NCI-H128 (cell line): Measurements from ENCODE around the gene FHIT.
"Not testable (repeated sequence)": the region's sequence is repeated elsewhere in the genome, so short reads cannot be mapped to it uniquely, and the experiment has no call there.

Experiments used
- DNase-seq: peaks from one replicate; lab custom pipeline; 2025; ENCODE audit not compliant: unreplicated experiment; lab: John Stamatoyannopoulos, UW

The FHIT gene

DNA sequence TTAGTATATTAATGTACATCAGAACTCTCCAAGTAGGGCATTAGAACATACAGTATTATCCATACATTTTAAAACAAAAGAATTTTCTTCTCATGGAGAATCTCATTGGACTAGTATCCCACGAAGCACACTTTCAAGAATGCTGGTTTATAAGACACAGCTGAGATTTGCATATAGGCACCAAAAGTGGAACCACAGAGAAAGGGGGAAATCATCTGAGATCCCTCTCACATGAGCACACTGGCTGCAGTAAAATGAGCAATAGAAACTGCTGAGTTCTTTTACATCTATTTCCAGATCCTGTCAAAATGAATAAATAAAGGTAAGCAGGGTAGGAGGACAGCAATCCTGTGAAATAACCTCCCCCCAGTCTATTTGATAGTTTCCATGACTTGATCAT, 665.3 kb downstream of the FHIT start:
- no peak for DNase-seq

DNA sequence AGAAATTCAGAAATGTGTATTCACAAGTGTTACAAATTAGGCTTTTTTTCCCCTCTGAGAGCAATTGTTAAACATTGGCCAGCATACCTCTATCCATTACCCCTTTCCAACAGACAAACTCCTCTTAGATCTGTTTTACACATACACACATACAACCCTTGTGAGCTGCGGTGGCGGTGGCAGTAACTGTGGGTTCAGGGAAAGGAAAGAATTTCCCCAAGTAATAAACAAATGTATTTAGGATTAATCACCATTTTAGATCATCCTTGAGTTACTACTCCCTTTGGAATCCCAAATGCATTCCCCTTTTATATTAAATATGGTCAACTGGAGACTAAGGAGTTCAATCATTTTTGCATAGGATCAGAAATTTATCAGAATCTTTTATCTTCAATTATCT, 667.0 kb downstream of the FHIT start:
- DNase-seq = no peak

DNA sequence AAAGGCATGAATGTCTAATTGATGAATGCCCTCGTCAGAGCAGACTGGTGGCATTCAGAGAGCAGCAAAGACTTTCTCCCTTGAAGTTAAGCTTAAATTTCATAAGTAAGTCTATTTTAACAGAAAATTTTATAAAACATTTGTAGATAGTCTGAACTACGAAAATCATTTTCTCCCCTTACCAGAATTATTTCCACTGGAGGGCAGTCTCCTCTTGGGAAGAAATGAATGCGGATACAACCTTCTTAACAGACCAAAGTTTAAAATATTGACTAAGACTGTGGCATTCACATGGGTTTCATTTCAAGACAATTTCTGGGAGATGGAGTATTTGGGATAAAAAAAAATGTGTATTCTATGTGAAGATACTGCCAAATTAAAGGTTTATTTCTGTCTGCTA, 669.0 kb downstream of the FHIT start:
- DNase-seq = no peak

DNA sequence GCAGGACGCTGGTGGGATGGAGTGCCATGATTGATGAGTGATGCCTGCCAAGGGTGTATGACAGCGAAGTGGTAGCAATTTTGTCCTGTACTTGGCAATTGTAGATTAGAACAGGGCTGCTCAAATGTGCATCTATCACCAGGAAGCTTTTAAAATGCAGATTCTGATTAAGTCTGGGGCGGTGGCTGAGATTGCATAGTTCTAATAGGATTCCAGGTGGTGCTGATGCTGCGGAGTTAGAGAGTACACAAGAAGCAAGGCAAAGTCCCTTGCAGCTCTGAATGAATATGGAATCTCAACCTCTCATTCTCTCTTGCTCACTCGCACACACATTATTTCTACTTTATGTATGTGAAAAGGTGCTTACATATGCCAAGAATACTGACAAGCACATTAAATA, 670.4 kb downstream of the FHIT start:
- no peak for DNase-seq

DNA sequence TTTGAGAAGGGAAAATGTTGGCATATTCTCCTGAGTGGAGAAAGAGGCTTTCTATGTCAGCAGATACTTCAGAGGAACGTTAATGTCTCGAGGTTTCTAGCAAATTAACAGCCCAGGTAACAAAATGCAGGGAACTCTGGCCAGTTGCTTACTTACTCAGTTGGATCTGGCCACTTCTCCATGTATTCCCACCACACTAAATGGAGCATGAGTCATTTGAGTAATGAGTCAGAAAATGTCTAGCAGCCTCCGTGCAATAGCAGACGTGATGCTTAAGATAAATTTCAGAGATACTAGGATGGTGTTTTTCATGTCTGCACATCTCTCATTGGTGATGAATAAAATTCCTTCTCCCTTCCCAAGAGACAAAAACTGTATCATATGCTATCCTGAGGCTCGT, 671.5 kb downstream of the FHIT start:
- DNase-seq = no peak

DNA sequence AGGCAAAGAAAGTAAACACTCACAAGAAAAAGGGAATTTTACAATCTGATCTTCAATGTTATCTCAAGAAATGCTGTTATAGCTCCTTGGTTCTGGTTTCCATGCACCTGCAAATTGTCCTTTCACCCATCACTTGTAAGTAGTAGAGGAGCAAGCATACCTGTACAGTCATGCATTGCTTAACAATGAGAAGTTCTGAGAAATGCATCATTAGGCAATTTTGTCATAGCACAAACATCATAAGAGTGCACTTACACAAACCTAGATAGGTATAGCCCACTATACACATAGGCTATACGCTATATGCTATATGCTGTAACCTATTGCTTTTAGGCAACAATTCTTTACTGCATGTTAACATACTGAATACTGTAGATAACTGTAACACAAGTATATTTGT, 672.3 kb downstream of the FHIT start:
- no peak for DNase-seq

DNA sequence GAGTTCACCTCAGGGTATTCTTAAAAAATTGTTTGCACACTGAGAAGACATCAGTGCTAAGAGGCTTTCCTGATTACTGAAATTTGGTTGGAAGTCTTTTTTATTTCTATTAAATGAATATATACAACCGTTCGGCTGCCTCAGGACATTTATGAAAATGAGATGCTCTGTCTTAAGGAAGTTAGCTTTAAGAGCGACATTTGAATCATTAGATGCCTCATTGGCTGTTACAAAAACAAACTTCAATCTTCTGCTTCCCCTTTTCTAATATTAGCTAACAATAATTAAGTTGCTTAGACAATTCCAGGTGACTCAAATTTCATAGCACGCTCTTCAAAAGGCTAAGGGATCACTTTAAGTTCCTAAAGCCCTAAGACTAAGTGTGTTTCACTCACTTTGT, 673.7 kb downstream of the FHIT start:
- DNase-seq = no peak

DNA sequence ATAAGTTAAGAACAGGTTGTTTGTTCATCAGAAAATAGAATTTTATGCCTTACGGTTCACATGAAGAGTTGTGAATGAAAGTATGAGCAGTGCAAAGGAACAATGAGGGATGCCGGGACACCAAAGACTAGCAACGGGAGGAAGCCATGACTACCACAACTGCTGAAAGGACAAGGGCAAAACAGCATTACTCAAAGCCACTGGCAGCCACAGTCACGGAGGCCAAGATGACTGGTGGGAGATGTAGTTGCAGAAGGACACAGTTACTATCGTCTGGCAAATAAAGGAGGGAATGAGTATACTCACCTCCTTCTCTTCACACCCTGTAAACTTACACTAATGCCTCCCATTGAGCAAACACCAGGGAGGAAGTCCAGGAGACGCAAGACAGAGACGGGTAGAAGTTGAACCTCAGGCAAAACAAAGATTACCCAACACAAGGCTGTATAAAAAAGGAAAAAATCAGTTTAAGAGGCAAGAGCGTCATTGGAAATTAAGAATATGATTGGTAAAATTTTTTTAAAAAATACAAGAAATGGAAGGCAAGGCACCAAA, 675.5 kb downstream of the FHIT start:
- DNase-seq = no peak

DNA sequence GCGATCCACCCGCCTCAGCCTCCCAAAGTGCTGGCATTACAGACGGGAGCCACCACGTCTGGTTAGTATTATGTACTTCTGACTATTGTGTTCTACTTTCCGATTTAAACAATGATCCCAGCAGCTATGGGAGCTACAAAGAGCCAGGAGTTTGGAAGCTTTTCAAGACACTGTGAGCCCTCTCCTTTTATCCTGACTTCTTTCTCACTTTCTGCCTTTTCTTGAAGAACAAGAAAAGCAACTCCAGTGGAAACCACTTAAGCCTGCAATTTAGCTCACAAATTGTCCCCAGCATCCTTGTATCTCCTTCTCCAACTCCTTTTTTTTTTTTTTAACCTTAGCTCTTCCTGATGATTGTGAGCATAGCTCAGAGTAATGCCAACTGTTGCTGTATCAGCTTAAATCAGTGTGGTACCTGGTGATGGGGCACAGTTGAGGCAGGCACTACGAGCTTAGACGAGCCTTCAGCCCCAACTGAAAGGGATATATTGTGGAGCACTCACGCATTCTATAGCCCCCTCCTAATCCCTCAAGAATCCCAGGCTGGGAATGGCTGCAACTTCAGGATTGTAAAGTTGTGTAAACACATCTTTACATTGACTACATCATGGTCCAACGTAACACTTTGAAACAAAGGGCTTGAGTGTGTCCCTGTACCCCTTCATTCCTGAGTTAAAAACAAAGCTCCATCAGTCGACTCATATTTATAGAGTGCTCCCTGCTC, 677.0 kb downstream of the FHIT start:
- DNase-seq = no peak

DNA sequence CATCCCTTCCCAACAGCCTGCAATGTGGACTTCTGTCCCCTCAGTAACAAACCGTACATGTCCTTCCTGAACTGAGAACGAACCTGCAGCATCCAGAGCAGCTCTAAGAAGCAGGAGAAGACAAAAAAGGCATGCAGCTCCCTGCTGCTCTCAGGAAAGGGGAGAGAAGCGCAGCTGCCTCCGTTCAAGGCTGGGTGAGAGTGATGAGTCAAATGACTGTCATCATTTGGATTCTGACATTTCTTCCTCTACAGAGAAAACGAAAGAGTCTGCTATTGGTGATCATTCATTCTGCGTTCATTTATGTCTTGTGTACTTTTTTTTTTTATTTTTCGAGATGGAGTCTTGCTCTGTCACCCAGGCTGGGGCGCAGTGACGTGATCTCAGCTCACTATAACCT, 677.8 kb downstream of the FHIT start:
- no peak for DNase-seq

DNA sequence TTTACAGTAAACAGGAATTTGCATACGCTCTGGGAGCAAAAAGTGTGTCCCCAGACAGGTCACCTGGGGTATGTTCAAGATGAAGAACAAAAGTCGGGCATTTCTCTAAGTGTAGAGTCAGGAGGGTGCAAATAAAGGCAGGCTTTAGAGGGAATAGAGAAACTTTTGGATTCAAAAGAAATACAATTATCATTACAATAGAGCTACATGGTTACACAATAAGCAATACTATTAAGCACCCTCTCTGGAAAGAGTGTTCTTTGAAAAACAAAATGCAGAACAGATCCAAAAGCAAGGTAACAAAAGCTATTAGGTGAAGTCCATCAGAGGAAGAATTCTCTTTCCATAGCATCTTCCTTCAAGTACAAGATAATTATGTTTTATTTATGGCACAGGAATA, 679.7 kb downstream of the FHIT start:
- DNase-seq = no peak

DNA sequence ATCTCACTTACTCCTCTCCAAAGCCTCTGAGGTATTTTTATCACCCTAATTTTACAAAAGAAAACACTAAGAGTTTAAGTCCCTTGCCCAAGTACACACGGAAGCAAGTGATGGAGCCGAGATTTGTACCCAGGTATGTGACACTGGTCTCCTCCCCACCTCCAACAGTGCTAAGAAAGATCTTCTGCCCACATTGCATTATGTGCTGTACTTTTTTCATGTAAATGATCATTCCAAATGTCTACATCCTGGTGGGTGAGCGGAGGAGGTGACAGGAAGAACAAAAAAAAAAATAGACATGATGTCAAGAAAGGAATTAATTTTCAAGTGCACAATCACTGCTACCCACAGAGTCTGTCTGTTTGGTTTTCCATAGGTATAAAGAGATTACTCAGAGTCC, 694.1 kb downstream of the FHIT start:
- DNase-seq = no peak

DNA sequence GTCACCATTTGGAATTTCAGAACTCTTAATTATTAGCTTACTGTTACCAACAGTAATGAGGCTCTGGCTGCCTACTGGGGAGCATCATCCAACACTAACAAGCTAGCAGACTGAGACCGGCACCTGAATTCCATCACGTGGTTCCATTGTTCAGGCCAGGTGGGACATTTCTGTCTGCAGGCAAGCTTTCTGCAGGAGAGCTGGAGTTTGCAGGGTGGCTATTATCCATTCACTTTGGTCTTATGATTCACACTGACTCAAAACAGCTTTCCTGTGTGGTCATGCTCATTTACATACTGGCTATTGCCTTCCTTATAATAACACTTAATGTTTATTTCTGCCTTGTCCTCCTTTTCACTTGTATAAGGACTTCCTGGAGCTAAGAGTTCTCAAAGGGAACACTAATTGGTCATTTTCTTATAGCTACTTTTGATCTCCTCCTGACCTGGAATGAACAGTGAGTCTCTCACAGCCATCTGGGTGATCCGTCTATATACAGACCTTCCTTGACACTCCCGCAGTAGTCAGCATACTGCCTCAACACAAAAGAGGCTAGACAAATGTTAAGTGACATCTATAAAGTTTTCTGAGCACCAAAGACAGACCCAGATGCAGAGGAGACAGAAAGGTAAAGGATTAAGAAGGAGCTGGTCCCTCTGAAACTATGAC, 695.4 kb downstream of the FHIT start:
- no peak for DNase-seq

DNA sequence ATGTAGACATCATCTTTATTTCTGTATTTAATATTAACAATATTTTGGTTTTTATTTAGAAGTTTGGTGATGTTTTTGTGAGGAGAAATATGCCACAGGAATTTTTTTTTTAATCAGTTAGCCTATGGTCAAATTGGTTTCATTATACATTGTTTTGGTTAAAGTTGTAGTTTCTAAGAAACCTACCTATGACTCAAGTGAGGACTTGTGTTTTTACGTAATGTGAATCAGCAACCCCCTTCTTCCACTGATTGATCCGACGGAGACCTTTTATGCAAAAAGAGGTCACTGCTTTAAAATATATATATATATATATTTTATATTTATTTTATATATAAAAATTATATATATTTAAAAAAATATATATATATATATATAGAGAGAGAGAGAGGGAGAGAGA, 698.1 kb downstream of the FHIT start:
- no peak for DNase-seq

DNA sequence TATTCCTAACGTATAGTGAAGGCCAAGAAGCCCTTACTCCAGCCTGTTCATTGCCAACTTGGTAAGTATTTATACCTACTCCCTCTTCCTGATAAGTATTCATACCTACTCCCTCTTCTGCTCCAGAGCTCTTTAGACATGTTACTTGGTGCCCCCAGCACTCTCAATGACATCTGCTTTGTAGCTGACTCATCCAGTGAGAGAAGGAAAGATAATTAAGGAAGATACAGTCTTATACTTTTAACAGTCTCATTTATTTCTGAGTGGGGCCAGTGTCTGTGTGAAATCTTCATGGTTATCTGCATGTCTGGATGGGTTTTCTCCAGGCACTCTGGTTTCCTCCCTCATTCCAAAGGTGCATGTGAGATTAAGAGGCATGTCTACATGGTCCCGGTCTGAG, 698.7 kb downstream of the FHIT start:
- DNase-seq = no peak

DNA sequence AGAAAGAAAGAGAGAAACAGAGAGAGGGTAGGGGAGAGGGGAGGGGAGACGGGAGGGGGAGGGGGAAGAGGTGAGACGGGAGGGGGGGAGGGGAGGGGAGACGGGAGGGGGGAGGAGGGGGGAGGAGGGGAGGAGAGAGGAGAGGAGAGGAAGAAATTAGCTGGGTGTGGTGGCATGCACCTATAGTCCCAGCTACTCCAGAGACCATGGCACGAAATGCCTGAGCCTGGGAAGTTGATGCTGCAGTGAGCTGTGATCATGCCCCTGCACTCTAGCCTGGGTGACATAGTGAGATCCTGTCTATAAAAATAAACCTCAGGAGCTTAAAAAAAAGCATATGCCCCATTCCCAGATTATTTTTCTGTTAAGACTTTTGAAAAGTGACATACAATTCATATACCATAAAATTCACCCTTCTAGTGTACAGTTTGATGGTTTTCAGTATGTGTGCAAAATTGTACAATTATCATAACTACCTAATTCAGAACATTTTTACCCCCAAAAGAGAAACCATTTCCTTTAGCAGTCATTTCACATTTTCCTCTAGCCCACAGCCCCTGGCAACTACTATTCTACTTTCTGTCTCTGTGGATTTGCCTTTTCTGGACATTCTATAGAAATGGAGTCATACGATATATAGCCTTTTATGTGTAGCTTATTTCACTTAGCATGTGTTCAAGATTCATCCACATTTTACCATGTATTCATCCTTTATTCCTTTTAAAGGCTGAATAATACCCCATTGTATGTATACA, 699.6 kb downstream of the FHIT start:
- no peak for DNase-seq

DNA sequence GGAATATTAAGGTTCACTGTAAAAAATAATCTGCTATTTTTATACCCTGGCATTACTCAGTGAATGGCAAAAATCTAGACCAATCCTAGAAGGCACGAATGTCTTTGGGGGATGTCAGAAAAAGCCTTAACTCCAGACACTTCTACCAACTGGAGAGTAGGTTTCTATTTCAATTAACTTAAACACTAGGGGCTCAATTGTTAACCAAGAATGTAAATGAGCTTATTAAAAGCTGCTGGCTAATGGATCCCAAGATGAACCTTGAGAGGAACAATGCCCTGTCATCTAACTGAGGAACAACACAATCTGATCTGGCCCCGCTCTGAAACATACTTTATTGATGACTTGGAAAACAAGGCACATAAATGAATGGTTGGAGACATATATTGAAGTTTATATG, 701.4 kb downstream of the FHIT start:
- DNase-seq = no peak

DNA sequence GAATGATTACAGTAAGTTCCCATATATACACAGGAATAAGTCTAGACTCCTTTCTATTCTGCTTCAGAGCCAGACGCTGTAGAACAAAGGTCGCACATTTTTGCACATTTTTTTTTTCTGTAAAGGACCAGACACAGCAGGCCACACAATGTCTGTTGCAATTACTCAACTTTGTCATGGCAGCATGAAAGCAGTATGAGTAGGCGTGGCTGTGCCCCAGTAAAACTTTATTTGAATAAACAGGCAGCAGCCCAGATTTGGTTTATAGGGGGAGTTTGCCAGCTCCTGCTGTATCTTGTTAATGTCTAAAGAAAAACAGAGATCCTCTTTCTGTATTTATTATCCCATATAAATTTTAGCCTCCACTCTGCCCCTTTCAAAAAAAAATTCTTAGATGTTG, 708.3 kb downstream of the FHIT start:
- DNase-seq = no peak

DNA sequence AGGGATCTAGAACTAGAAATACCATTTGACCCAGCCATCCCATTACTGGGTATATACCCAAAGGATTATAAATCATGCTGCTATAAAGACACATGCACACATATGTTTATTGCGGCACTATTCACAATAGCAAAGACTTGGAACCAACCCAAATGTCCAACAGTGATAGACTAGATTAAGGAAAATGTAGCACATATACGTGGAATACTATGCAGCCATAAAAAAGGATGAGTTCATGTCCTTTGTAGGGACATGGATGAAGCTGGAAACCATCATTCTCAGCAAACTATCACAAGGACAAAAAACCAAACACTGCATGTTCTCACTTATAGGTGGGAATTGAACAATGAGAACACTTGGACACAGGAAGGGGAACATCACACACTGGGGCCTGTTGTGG, 711.9 kb downstream of the FHIT start:
- DNase-seq = not testable (repeated sequence)

DNA sequence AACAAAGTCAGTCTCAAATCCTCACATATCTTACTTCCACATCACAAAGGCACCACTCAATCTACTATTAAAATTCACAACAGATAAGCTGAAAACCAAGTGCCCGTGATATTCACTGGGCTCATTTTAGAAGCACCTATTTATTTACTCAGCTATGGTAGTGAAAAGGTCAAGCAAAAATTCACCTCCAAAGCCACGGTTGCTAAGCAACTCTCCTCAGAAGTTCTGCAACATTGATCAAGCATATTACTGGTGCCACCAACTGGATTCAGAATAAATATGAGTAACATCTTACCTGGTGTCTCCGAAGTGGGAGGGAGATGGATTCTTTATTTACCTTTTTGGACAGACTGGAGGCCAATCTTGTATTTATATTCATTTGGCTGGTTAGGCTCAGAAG, 714.8 kb downstream of the FHIT start:
- DNase-seq = peak; percentile 8

DNA sequence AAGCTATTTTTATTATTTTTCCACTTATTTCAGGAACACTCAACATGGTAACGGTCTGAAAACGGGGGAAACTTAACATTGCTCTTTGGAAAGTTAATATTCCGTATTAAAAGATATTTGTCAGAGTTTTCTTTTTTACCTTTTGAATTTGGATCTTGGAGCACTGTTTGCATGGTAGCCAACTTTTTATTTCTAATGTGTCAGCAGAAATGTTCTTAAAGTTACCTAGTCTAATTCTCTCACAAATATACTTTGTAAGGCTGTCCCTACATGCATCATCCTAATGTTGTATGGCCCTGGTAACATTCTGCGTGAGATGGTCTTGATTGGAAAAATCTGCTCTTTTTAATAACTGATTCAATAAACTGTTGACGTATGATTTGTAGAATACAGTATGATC, 719.5 kb downstream of the FHIT start:
- no peak for DNase-seq

DNA sequence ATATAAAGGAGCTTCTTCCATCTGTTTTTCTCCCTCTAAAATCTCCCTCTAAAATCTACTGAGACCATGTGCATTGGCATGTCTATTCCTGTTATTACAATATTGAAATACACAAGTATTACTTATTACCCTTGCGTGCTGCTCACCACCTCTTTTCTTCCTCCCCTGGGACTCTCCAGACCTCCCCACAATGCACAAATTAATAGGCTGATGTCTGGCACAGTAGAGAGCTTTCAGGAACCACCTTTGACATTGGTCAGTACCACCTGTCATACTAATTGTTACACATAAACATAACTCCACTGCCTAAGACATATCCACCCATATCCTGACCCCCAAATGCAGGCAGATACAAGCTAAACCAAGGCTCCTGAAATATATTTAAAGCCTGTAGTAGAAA, 722.6 kb downstream of the FHIT start:
- DNase-seq = no peak
